Heart left ventricle (tissue), 16 donors: ENCODE measurements around the gene KDM7A. TPM values are rescaled to one million over a fixed set of nuclear protein-coding genes. Genes with fewer than 3 reads are reported as not detected.

Experiments used
- ATAC-seq, 4 donors: fragments of 200-7000 bp; cut with Tn5 transposase; one replicate each; pipeline ENCODE4 v1.9.1; 2020 to 2022; ENCODE audit warnings: moderate library complexity in 4 of 4, mild to moderate bottlenecking in 3 of 4, moderate number of reproducible peaks in 1 of 4
- DNase-seq, 5 donors: peaks; one replicate each; pipeline ENCODE4 v3.0.0-alpha.2; 2020
- H3K27ac ChIP-seq, 12 donors: fragments of 200-600 bp; sonication (generic) in 4 of 12; one replicate each; pipeline versions ENCODE4 v1.5.0 to v1.8.0; 2016 to 2022; ENCODE audit warnings: mild to moderate bottlenecking in 2 of 12
- H3K27me3 ChIP-seq, 9 donors: fragments of 200-600 bp; sonication (generic) in 2 of 9; one replicate each; pipeline versions ENCODE4 v1.5.1 to v1.8.0; 2016 to 2022; ENCODE audit warnings: mild to moderate bottlenecking in 3 of 9
- H3K36me3 ChIP-seq, 9 donors: fragments of 200-600 bp; sonication (generic) in 2 of 9; one replicate each; pipeline versions ENCODE4 v1.5.0 to v1.8.0; 2018 to 2022; ENCODE audit warnings: mild to moderate bottlenecking in 2 of 9
- H3K4me1 ChIP-seq, 12 donors: fragments of 200-600 bp; sonication (generic) in 4 of 12; one replicate each; pipeline versions ENCODE4 v1.5.0 to v1.8.0; 2016 to 2022; ENCODE audit warnings: mild to moderate bottlenecking in 3 of 12
- H3K4me3 ChIP-seq, 12 donors: fragments of 200-600 bp; sonication (generic) in 4 of 12; one replicate each; pipeline versions ENCODE4 v1.5.0 to v1.8.0; 2017 to 2022; ENCODE audit warnings: mild to moderate bottlenecking in 9 of 12, moderate library complexity in 4 of 12
- H3K9me3 ChIP-seq, 12 donors: fragments of 200-600 bp; sonication (generic) in 4 of 12; one replicate each; pipeline versions ENCODE4 v1.5.0 to v1.8.0; 2016 to 2022; ENCODE audit warnings: mild to moderate bottlenecking in 1 of 12
- CTCF ChIP-seq, 12 donors: fragments of 200-600 bp; sonication (generic) in 4 of 12; IDR thresholded peaks; one replicate each; pipeline versions ENCODE4 v1.5.0 to v1.8.0; 2018 to 2022; ENCODE audit warnings: antibody characterized with exemption in 12 of 12, mild to moderate bottlenecking in 5 of 12
- POLR2A ChIP-seq, 2 donors: fragments of 450-650 bp; IDR thresholded peaks; one replicate each; pipeline ENCODE4 v1.6.1; 2017; ENCODE audit warnings: antibody characterized with exemption in 2 of 2, mild to moderate bottlenecking in 2 of 2, moderate library complexity in 2 of 2
- WGBS, 4 donors: extraction: QIAGEN DNeasy Blood & Tissue Kit in 2 of 4; methylation state at CpG; one replicate each; pipeline versions ENCODE4 v1.1.5 to v1.1.7; 2013 to 2018; 5-methylcytosine and 5-hydroxymethylcytosine counted together
- intact Hi-C, 10 donors: fragments of 100-400 bp; cut with DNase I; formaldehyde crosslinking; loops; one replicate each; pipeline versions ENCODE4 v1.11.1 to v1.14.2; 2022
- polyA plus RNA-seq, 2 donors: library from polyadenylated mRNA; stranded (reverse); fragments of 200-250 nt; gene quantifications; one replicate each; pipeline ENCODE4 v1.2.3, GENCODE V29; 2013
- total RNA-seq, 9 donors: library from RNA; depleted of rRNA in 2 of 9; stranded (reverse); fragments of >200 nt in 2 of 9; fragmentation: NEBNext Ultra II Directional in 3 of 9; extraction: Animal tissue kit (Norgen Biotek cat#: 25700) in 3 of 9; gene quantifications; one replicate each; pipeline versions ENCODE4 v1.1.0 to v1.2.4, GENCODE V29; 2016 to 2023
- donor health status: ischemic (EF 13 %, LVEDD 7.1; RV severe dilation, severe dysfunction).
- donor health status: healthy with polysubstance abuse.
- donor health status: DM: no; HTN: yes; CAD: no.
- donor health status: DM: no; HTN: no; CAD: no.
- donor health status: ischemic (EF 25% LVEDD 6.9; RV normal size, moderate dysfunction).
- donor health status: ischemic (EF 25% LVEDD 5.7; RV mildly dilated, moderate dysfunction).
- donor health status: healthy.
- donor health status: DM: yes; HTN: yes; CAD: no.
- donor health status: ischemic (EF 35%, LVEDD 5.7; RV mildly dilated, moderate dysfunction).
- donor health status: nonischemic (EF 11% LVEDD 7.7; RV severe dilation, severe dysfunction).
- donor health status: DM: yes; HTN: yes; CAD: no.
- donor health status: PGD.
- donor health status: ischemic (EF 29% LVEDD 5.4; RV normal size, mild dysfunction).
- donor health status: nonischemic (EF 23%, LVEDD 6.1; RV moderate dilation, normal function).

The KDM7A gene
- total and polyA plus RNA-seq, 11 donors, result 3.0 to 18.7 (median 9.1) TPM

GRCh38 chr7:140048138-140048537 lies 128.6 kb downstream of the KDM7A start:
- Histone ChIP-seq H3K27ac (no peak overlapping the region), H3K9me3 (no peaks in the 10 kb centered on the region), H3K27me3 (no peaks in the 10 kb centered on the region), H3K36me3 (peaks cover 0 to 74% (median 36%) of the 10 kb centered on the region in 9 donors), H3K4me1 (peaks cover 0 to 36% (median 10%) of the 10 kb centered on the region in 12 donors), H3K4me3 (no peak overlapping the region)
- WGBS, 4 donors, result 53 to 64% (median 56%) methylated on average over 4 of the region's 4 CpGs
- peak in 3 of 4 donors; percentile 31 to 53 (median 52) for ATAC-seq
- intact Hi-C loops, result no loop called here
- TF ChIP-seq CTCF (IDR thresholded peaks at IDR 0.05) (no peak), POLR2A (IDR thresholded peaks at IDR 0.05) (no peak)
- DNase-seq, result peak in 1 of 5 donors; percentile 52

- H3K4me1 ChIP-seq, result peaks cover 0 to 36% (median 10%) of the 10 kb centered on the region in 12 donors
- H3K27me3 ChIP-seq, result no peaks in the 10 kb centered on the region
- 95 to 99% (median 98%) methylated on average over 3 of the region's 3 CpGs for WGBS, 4 donors
- no peaks in the 10 kb centered on the region for H3K9me3 ChIP-seq
- DNase-seq (no peak), ATAC-seq (no peak)
- no peak for TF ChIP-seq CTCF (IDR thresholded peaks at IDR 0.05)
- H3K27ac ChIP-seq, result no peak overlapping the region
- H3K4me3 ChIP-seq, result no peak overlapping the region
- intact Hi-C loops, result no loop called here
- H3K36me3 ChIP-seq, result peaks cover 0 to 76% (median 42%) of the 10 kb centered on the region in 9 donors
Observed at GRCh38 chr7:140047197-140047596, 129.6 kb downstream of the KDM7A start.

GRCh38 chr7:140045697-140046096 lies 131.1 kb downstream of the KDM7A start:
- no peak overlapping the region for H3K4me3 ChIP-seq
- H3K4me1 ChIP-seq, result peaks cover 0 to 36% (median 9%) of the 10 kb centered on the region in 12 donors
- DNase-seq (no peak), ATAC-seq (peak in 3 of 4 donors; percentile 23 to 48 (median 32))
- intact Hi-C loops, result no loop called here
- no peak overlapping the region for H3K27ac ChIP-seq
- no peaks in the 10 kb centered on the region for H3K9me3 ChIP-seq
- TF ChIP-seq POLR2A (IDR thresholded peaks at IDR 0.05) (no peak), CTCF (IDR thresholded peaks at IDR 0.05) (no peak)
- peaks cover 0 to 85% (median 52%) of the 10 kb centered on the region in 9 donors for H3K36me3 ChIP-seq
- 45 to 54% (median 51%) methylated on average over 6 of the region's 6 CpGs for WGBS, 4 donors
- no peaks in the 10 kb centered on the region for H3K27me3 ChIP-seq

GRCh38 chr7:140044251-140044650 lies 132.5 kb downstream of the KDM7A start:
- no peak for DNase-seq
- WGBS, 4 donors, result 90 to 93% (median 93%) methylated on average over 6 of the region's 6 CpGs
- Histone ChIP-seq H3K27me3 (no peaks in the 10 kb centered on the region), H3K9me3 (no peaks in the 10 kb centered on the region), H3K4me3 (no peak overlapping the region), H3K36me3 (peaks cover 0 to 91% (median 60%) of the 10 kb centered on the region in 9 donors), H3K4me1 (peaks cover 0 to 27% (median 4%) of the 10 kb centered on the region in 12 donors), H3K27ac (no peak overlapping the region)
- no peak for ATAC-seq
- intact Hi-C loops, result no loop called here
- TF ChIP-seq CTCF (IDR thresholded peaks at IDR 0.05) (no peak), POLR2A (IDR thresholded peaks at IDR 0.05) (no peak)
